HG02852 (cell line): ENCODE measurements around the gene PHACTR1.

Experiments
- ATAC-seq: cut with Tn5 transposase; IDR thresholded peaks from one replicate; pipeline ENCODE4 v1.9.1; 2021; ENCODE audit warnings: mild to moderate bottlenecking, moderate library complexity; ENCODE audit not compliant: unreplicated experiment

PHACTR1 gene

DNA sequence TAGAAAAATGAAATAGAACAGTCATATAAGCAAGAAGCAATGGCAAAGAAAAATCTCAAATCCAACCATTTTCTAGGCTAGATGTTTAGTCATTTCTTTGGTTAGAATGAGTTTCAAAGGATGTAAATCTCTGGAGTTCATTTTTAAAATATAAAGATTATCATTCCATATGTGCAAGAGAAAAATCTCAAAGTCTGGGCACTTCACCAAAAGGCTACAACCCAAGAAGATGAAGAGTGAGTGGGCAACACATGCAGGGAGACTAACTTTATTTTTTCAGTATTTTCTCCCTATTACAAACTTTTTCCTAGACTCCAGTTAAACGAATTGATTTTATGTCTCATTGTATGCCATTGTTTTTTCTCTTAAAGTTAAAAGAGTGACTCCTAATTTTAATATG lies 83.6 kb downstream of the PHACTR1 start:
- no peak for ATAC-seq

GRCh38 chr6:12801141-12801540 lies 84.6 kb downstream of the PHACTR1 start:
- ATAC-seq, result no peak

DNA sequence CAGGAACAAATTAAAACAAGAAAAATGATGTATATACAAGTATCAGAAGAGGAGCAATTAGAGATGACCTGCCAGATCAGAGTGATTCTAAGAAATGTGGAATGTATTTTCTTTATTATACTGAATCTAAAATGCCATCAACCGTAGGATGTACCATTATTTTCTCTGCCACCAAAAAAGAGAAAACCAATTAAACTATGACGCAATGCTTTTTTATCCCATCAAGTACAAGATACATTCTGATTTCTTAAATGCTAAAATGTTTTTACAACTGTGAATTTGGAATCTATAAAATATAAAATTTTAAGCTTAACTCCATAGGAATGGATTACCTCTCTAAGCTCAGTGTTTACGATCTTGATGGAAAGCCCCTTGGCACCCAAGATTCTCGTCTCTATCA lies 85.9 kb downstream of the PHACTR1 start:
- no peak for ATAC-seq

GRCh38 chr6:12803486-12803885 lies 86.9 kb downstream of the PHACTR1 start:
- no peak for ATAC-seq

GRCh38 chr6:12804952-12805645 lies 88.5 kb downstream of the PHACTR1 start:
- ATAC-seq, result no peak

GRCh38 chr6:12806136-12806535 lies 89.6 kb downstream of the PHACTR1 start:
- ATAC-seq, result no peak

DNA sequence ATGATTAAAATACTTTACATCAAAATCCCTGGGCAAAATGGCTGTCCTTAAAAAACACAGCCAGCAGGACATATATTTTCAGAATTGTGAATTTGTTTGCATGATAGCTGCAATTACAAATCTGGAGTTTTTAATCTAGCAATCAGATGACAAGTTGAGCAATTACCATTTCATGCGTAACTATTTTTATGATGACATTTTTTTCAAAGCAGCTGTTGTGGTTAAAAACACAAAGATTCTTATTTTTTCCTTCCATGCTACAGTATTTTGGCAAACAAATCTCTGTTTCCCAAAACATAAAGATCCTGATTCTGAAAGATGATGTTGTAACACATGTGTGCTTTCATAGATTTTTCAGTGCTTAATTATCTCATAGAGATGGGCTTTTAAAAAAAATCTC lies 90.2 kb downstream of the PHACTR1 start:
- no peak for ATAC-seq

DNA sequence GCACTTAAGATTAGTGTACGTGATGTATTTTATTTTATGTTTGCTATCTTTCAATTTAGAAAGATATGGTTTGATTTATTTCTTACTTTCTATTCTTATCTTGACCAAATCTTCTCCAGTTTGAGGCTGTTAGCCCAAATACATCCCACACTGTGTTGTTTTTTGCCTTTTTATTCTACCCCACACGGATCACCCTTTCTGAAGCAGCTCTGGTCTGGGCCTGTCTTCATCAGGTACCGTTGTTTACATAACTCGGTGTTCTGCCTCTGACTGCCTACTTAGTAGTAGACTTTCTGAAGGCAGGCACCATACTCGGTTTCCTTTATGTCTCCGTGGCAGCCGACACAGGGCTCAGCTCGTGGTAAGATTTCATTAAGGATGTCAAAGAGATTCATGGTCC lies 95.0 kb downstream of the PHACTR1 start:
- no peak for ATAC-seq

DNA sequence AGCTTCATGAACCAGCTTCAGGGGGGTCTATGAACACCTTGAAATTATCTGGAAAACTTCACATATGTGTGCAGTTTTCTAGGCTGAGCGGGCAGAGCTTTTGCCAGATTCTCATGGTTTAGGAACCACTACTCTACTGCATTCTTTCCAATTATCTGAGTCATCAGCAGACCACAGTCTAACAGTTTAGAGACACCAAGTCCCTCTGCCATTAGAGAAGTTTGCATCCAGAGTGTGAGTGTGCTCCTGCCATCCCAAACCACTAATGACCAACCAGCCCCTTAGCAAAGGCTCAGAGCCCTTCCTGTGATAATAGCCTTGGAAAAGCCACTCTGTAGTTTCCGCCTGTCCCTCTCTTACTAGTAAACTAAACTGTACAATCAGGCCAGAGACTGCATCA lies 96.8 kb downstream of the PHACTR1 start:
- ATAC-seq, result no peak

DNA sequence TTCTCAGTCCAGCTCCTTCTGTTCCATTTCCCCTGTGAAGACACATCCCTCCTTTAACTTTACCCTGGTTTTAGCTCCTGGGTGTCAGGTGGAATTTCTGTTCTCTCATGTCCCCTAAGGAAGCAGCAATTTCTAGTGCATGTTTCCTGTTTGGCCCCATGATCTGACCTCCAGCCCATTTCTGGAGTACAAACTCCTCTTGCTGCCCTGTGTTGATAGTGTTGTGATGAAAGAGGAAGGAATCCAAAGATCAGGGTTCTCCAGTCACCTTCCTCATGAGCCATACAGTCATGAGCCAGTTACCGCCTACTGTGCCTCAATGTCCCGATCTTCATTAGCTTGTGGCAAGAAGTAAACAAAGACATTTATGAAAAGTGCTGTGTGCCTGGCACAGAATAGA lies 97.4 kb downstream of the PHACTR1 start:
- no peak for ATAC-seq

DNA sequence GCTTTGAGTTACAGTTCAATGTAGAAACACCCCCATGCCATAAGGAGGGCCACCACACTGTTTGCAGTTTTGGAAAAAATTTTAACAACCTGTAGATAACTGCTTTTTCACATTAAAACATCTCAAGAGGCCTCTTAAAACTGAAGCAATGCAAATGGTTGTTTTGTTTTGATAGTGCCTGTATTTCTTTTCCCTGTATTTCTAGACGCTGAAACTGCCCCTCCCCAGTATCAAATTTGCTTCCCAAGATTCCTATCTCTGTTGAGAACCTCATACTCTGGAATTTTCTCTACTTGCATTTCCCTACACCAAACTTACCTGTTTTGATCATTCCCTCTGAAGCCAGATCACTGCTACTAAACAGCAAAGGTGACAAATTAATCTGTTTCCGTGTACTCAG lies 98.5 kb downstream of the PHACTR1 start:
- ATAC-seq, result no peak

GRCh38 chr6:12815884-12816600 lies 99.5 kb downstream of the PHACTR1 start:
- no peak for ATAC-seq

- no peak for ATAC-seq
Observed at GRCh38 chr6:12818324-12818723, 101.8 kb downstream of the PHACTR1 start.

DNA sequence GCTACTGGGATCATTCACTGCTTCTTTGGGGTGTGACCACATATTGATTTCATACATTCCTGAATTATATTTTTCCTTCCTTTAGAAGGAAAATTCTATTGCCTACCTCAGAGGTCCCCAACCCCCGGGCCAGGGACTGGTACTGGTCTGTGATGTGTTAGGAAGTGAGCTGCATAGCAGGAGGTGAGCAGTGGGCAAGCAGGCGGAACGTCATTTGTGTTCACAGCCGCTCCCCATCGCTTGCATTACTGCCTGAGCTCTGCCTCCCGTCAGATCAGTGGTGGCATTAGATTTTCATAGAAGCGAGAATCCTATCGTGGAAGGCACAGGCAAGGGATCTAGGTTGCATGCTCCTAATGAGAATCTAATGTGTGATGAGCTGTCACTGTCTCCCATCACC lies 107.3 kb downstream of the PHACTR1 start:
- no peak for ATAC-seq

- ATAC-seq, result no peak
Observed at GRCh38 chr6:12826584-12826983, 110.0 kb downstream of the PHACTR1 start.

DNA sequence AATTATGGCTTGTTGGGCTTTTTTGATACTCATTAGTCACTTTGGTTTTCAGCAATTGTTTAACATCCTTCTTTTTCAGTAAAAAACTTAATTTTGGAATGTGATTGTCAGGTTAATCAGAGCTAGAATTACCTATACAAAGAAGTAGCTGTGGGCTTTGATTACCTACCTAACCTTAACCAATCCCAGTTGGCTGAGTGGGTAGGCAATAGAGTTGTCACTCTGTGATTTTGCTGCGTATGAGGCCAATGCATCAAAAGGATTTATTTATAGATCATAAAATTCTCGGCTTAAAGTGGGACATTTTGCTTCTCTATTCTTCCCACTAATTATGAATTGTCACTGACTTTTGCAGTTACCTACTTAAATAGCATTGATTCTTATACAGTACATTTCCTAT lies 111.4 kb downstream of the PHACTR1 start:
- no peak for ATAC-seq

- no peak for ATAC-seq
Observed at GRCh38 chr6:12832226-12832735, 115.7 kb downstream of the PHACTR1 start.

GRCh38 chr6:12836009-12836408 lies 119.4 kb downstream of the PHACTR1 start:
- ATAC-seq, result no peak

DNA sequence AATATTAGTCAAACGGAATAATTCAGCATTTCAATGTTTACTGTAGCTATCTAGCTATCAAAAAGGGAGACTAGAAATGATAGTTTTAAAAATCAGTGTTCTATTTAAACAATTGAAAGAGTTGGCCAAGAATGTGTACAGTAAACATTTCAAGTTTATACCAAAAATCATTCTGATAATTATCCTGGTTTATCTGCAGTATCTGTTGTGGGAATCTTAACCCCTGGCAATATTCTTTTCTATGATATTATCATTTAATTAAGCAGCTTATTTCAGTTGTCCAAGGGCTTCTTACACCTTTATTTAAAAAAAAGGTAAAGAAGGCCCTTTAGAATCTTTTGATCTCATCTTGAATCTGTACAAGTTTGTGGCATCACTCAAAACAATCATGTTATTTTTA lies 125.1 kb downstream of the PHACTR1 start:
- ATAC-seq, result no peak

GRCh38 chr6:12842114-12842513 lies 125.5 kb downstream of the PHACTR1 start:
- no peak for ATAC-seq

DNA sequence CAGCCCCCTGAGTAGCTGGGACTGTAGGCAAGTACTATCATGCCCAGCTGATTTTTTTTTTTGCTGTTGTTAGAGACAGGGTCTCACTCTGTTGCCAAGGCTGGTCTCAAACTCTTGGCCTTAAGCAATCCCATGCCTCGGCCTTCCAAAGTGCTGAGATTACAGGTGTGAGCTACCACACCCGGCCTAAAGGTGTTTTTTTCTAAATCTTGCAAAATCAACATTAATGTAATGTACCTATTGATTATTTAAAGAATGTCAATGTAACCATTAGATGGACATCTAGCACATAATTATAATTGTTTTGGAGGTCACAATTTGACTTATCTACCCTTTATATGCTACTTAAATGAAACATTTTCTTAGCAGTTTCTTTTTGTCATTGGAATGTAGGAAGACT lies 126.1 kb downstream of the PHACTR1 start:
- ATAC-seq, result no peak
